Brain microvascular endothelial cell (primary cell): ENCODE data around the gene AIFM1.

ENCODE experiments used
- DNase-seq: peaks from one replicate; pipeline ENCODE4 v3.0.0-alpha.2; 2020
- H3K27ac ChIP-seq: fragments of 250-450 bp; sonication (Bioruptor Pico); 2 replicates; pipeline ENCODE4 v1.5.1; 2020; ENCODE audit warnings: mild to moderate bottlenecking, moderate library complexity
- H3K27me3 ChIP-seq: fragments of 250-450 bp; sonication (Bioruptor Pico); replicated peaks from 2 replicates; pipeline ENCODE4 v1.5.1; 2020; ENCODE audit warnings: mild to moderate bottlenecking
- H3K36me3 ChIP-seq: fragments of 250-450 bp; sonication (Bioruptor Pico); replicated peaks from 2 replicates; pipeline ENCODE4 v1.5.1; 2020; ENCODE audit warnings: mild to moderate bottlenecking
- H3K4me3 ChIP-seq: 2 replicates; pipeline ENCODE4 v1.5.1; 2011; ENCODE audit warnings: low read depth, mild to moderate bottlenecking, control low read depth, low read length, moderate library complexity
- in situ Hi-C: cut with HindIII; loops from 2 replicates; pipeline ENCODE4 v1.10.0; 2017; ENCODE audit warnings: low sequenced_read_pairs, low pct_ligation_motif_present
- TF ChIP-seq, protein P1 (sequence below): IDR thresholded peaks from 2 replicates; pipeline ENCODE4 v1.5.1; 2011; ENCODE audit warnings: low read depth, mild to moderate bottlenecking, moderate library complexity, low read length, control low read depth, inconsistent platforms; ENCODE audit errors: missing control alignments

Gene AIFM1

DNA sequence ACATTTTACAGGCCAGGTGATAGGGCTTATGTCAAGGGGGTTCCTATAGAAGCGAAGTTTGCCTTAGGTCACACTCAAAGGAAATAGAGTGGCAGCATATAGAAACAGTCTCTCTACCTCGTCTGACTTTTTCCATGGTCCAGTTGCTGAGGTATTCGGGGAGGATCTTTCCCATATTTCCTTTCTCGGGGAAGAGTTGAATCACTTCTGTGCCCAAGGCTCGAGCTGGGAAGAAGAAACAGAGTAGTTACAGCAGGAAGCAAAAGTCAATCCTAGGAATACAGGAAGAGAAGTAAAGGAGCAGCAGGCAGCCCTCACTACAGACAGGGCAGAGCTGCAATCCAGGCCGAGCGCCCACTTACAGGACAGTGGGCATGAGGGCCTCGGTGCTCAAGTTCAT, 28.7 kb downstream of the AIFM1 start:
- Histone ChIP-seq H3K4me3 (no peak overlapping the region), H3K27ac (no peak overlapping the region), H3K36me3 (peaks cover 7% of the 10 kb centered on the region), H3K27me3 (no peaks in the 10 kb centered on the region)
- in situ Hi-C loops = no loop called here
- TF ChIP-seq, protein P1, sequence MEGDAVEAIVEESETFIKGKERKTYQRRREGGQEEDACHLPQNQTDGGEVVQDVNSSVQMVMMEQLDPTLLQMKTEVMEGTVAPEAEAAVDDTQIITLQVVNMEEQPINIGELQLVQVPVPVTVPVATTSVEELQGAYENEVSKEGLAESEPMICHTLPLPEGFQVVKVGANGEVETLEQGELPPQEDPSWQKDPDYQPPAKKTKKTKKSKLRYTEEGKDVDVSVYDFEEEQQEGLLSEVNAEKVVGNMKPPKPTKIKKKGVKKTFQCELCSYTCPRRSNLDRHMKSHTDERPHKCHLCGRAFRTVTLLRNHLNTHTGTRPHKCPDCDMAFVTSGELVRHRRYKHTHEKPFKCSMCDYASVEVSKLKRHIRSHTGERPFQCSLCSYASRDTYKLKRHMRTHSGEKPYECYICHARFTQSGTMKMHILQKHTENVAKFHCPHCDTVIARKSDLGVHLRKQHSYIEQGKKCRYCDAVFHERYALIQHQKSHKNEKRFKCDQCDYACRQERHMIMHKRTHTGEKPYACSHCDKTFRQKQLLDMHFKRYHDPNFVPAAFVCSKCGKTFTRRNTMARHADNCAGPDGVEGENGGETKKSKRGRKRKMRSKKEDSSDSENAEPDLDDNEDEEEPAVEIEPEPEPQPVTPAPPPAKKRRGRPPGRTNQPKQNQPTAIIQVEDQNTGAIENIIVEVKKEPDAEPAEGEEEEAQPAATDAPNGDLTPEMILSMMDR = no peak
- DNase-seq = no peak

GRCh38 chrX:130136496-130136895, 29.1 kb downstream of the AIFM1 start:
- Histone ChIP-seq H3K36me3 (peaks cover 7% of the 10 kb centered on the region), H3K27ac (no peak overlapping the region), H3K27me3 (no peaks in the 10 kb centered on the region), H3K4me3 (no peak overlapping the region)
- no peak for DNase-seq
- TF ChIP-seq, protein P1 = no peak
- in situ Hi-C loops = no loop called here

GRCh38 chrX:130130990-130131389, 34.7 kb downstream of the AIFM1 start:
- TF ChIP-seq, protein P1 = no peak
- Histone ChIP-seq H3K27ac (no peak overlapping the region), H3K4me3 (no peak overlapping the region), H3K36me3 (no peaks in the 10 kb centered on the region), H3K27me3 (no peaks in the 10 kb centered on the region)
- in situ Hi-C loops = no loop called here
- DNase-seq = no peak

- DNase-seq = no peak
- Histone ChIP-seq H3K36me3 (no peaks in the 10 kb centered on the region), H3K4me3 (no peak overlapping the region), H3K27me3 (no peaks in the 10 kb centered on the region), H3K27ac (no peak overlapping the region)
- in situ Hi-C loops = no loop called here
- TF ChIP-seq, protein P1 = no peak
Measured at GRCh38 chrX:130125091-130125874, 40.4 kb downstream of the AIFM1 start.

GRCh38 chrX:130124577-130124976, 41.1 kb downstream of the AIFM1 start:
- in situ Hi-C loops = no loop called here
- Histone ChIP-seq H3K36me3 (no peaks in the 10 kb centered on the region), H3K27me3 (no peaks in the 10 kb centered on the region), H3K4me3 (no peak overlapping the region), H3K27ac (no peak overlapping the region)
- TF ChIP-seq, protein P1 = no peak
- DNase-seq = no peak

- DNase-seq = no peak
- TF ChIP-seq, protein P1 = no peak
- no peak overlapping the region for H3K4me3 ChIP-seq
- no peaks in the 10 kb centered on the region for H3K27me3 ChIP-seq
- no peaks in the 10 kb centered on the region for H3K36me3 ChIP-seq
- no peak overlapping the region for H3K27ac ChIP-seq
- in situ Hi-C loops = no loop called here
Measured at GRCh38 chrX:130121505-130121800, 44.2 kb downstream of the AIFM1 start.
